Epithelial cell of umbilical artery (primary cell): ENCODE data around the gene CCNB1IP1. TPM values are rescaled to one million over a fixed set of nuclear protein-coding genes. Genes with fewer than 3 reads are reported as not detected.

ENCODE experiments used
- total RNA-seq: library from RNA; depleted of rRNA; stranded (reverse); fragments of >200 nt; gene quantifications from 2 replicates; pipeline ENCODE4 v1.2.3, GENCODE V29; 2014

The CCNB1IP1 gene, protein sequence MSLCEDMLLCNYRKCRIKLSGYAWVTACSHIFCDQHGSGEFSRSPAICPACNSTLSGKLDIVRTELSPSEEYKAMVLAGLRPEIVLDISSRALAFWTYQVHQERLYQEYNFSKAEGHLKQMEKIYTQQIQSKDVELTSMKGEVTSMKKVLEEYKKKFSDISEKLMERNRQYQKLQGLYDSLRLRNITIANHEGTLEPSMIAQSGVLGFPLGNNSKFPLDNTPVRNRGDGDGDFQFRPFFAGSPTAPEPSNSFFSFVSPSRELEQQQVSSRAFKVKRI
- total RNA-seq = 36.2 and 50.7 TPM in 2 replicates

DNA sequence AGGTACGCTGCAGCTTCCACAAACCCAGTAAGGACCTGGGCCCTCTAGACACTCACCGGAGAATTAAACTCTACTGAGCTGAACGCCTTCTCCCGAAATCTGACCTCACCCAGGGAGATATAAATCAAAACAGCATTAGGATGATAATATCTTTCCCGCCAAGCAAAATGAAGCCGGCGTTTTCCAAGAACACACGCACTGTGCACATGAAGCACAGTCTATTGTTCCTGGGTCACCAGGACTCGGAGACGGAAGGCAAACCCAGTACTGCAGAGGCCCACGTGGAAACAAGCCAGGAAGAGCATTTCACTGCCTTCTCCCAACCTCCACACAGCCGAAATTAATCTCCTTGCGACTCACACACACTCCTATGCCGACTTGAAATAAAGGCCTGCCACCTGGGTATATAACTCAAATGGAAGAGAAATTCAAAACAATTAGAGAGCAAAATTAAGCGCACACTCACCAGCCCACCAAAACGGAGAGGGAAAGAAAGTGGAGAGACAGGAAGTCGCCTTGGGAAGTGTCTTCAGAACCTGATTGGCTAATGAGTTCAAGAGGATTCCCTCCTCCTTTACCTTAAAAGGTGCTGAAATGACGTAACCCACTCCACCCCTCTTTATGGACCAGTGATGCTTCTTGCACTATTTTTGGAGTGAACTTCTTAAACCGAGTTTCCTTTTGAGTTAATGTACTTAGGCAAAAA lies at the start of gene CCNB1IP1:
Gene CCNB1IP1, minus strand, starts transcription at position 492 of the 706 bp plus-strand sequence. CDS start 16,756 bp downstream, outside the sequence.

GRCh38 chr14:20343092-20343861 lies 10.2 kb upstream of the CCNB1IP1 start, which contains the start of gene PARP2:
TSS of gene PARP2 (plus strand) at chr14:20343635. CDS start at chr14:20343642, 7 bp downstream.

DNA sequence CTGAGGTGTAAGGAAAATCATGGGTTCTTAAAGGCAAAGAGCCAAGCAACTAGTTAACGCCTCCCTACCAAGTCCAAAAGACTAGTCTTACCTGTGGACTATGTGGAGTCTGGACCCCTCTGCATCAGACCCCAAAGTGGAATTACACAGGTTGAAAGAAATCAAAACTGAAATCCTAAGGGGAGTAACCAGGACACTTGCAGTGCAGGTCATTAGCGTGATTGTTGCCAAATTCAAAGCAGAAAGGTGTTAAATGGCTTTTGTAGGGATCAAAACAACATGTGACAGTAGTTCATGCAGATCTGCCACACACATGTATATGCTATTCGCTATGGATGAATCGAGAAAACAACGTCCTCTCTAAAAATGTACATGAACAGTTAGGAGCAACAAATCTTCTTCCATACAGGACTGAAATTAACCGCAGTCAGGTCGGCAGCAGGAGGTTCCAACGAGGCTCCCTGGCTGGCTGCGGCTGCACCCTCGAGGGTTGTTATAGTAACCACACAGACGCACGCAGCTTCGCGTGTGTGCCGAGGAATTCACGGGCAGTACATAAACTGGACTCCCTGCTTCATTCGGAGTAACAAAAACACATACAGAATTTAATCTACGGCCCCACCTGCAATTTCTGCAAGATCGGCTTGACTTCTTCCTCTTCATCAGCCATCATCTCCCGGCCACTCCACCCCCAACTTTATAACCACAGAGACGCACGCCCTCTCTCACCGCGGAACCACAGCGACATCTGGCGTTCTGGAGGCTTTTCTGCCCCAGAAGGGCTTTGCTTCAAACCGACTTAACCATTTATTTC lies 27.6 kb downstream of the CCNB1IP1 start, which contains the start of gene TTC5:
Gene TTC5, minus strand, starts transcription at position 687 of the 814 bp plus-strand sequence. Its CDS starts 14 bp downstream, at position 673.

Other genes starting within 250 kb of the CCNB1IP1 start
- gene OR4K17, start 222.5 kb downstream of the CCNB1IP1 start, total RNA-seq = not detected in 2 replicates
- gene OR4N5, start 194.5 kb downstream of the CCNB1IP1 start, total RNA-seq = not detected in 2 replicates
- not detected in 2 replicates for gene OR11G2, start 142.4 kb downstream of the CCNB1IP1 start, total RNA-seq
- not detected in 2 replicates for gene OR11H6, start 109.6 kb downstream of the CCNB1IP1 start, total RNA-seq
- gene OR11H7, start 104.3 kb downstream of the CCNB1IP1 start, total RNA-seq = not detected in 2 replicates
- gene OR11H4, start 94.0 kb downstream of the CCNB1IP1 start, total RNA-seq = not detected in 2 replicates
- gene TTC5, start 27.3 kb downstream of the CCNB1IP1 start, total RNA-seq = 26.0 and 79.2 TPM in 2 replicates
- gene PARP2, start 10.4 kb upstream of the CCNB1IP1 start, total RNA-seq = 8.8 and 10.5 TPM in 2 replicates
- gene TEP1, start 80.2 kb upstream of the CCNB1IP1 start, total RNA-seq = 12.3 and 18.2 TPM in 2 replicates
- gene KLHL33, start 102.9 kb upstream of the CCNB1IP1 start, total RNA-seq = not detected in 2 replicates
- gene OSGEP, start 121.5 kb upstream of the CCNB1IP1 start, total RNA-seq = 44.8 and 46.2 TPM in 2 replicates
- 104 and 113 TPM in 2 replicates for gene APEX1, start 121.9 kb upstream of the CCNB1IP1 start, total RNA-seq
- gene PIP4P1, start 128.2 kb upstream of the CCNB1IP1 start, total RNA-seq = 18.8 and 21.9 TPM in 2 replicates
- 248 and 374 TPM in 2 replicates for gene PNP, start 136.1 kb upstream of the CCNB1IP1 start, total RNA-seq
- gene RNASE10, start 172.3 kb upstream of the CCNB1IP1 start, total RNA-seq = 0.32 TPM in 1 of 2 replicates, not detected in the other
- gene RNASE9, start 227.8 kb upstream of the CCNB1IP1 start, total RNA-seq = not detected in 2 replicates